GM18505 (cell line): Measurements from ENCODE around the gene TRIP12.

ENCODE experiments used
- ATAC-seq: cut with Tn5 transposase; IDR thresholded peaks from one replicate; pipeline ENCODE4 v1.9.1; 2021; ENCODE audit not compliant: unreplicated experiment
- POLR2A ChIP-seq: IDR thresholded peaks from 4 replicates; pipeline ENCODE4 v1.6.1; 2011; ENCODE audit warnings: borderline replicate concordance; ENCODE audit not compliant: insufficient read depth, insufficient read length; ENCODE audit errors: extremely low read depth

TRIP12 gene

GRCh38 chr2:229879191-229879950 lies 42.4 kb downstream of the TRIP12 start:
- no peak for ATAC-seq
- TF ChIP-seq POLR2A: no peak

GRCh38 chr2:229875549-229875948 lies 46.3 kb downstream of the TRIP12 start:
- TF ChIP-seq POLR2A: no peak
- no peak for ATAC-seq

GRCh38 chr2:229874647-229875046 lies 47.2 kb downstream of the TRIP12 start:
- ATAC-seq: no peak
- TF ChIP-seq POLR2A: no peak

- ATAC-seq: peak; percentile 84
- TF ChIP-seq POLR2A: no peak
These were observed 48.7 kb downstream of the TRIP12 start for GRCh38 chr2:229873123-229873581.

GRCh38 chr2:229870903-229871656 lies 50.7 kb downstream of the TRIP12 start:
- ATAC-seq: no peak
- TF ChIP-seq POLR2A: no peak

GRCh38 chr2:229869226-229869625 lies 52.6 kb downstream of the TRIP12 start:
- no peak for ATAC-seq
- TF ChIP-seq POLR2A: no peak

- no peak for ATAC-seq
- TF ChIP-seq POLR2A: no peak
These were observed 53.0 kb downstream of the TRIP12 start for GRCh38 chr2:229868794-229869193.

GRCh38 chr2:229865033-229865432 lies 56.8 kb downstream of the TRIP12 start:
- no peak for ATAC-seq
- TF ChIP-seq POLR2A: no peak

GRCh38 chr2:229861431-229861830 lies 60.4 kb downstream of the TRIP12 start:
- ATAC-seq: no peak
- no peak for TF ChIP-seq POLR2A

- no peak for ATAC-seq
- no peak for TF ChIP-seq POLR2A
These were observed 61.5 kb downstream of the TRIP12 start for GRCh38 chr2:229860334-229860733.

- no peak for ATAC-seq
- TF ChIP-seq POLR2A: no peak
These were observed 63.5 kb downstream of the TRIP12 start for GRCh38 chr2:229858351-229858750.

GRCh38 chr2:229857634-229858033 lies 64.2 kb downstream of the TRIP12 start:
- no peak for ATAC-seq
- TF ChIP-seq POLR2A: no peak

- ATAC-seq: peak; percentile 89
- no peak for TF ChIP-seq POLR2A
These were observed 65.4 kb downstream of the TRIP12 start for GRCh38 chr2:229856413-229856812.

GRCh38 chr2:229855116-229855515 lies 66.7 kb downstream of the TRIP12 start:
- no peak for TF ChIP-seq POLR2A
- ATAC-seq: no peak
